ENCODE results near the gene DROSHA.

Gene DROSHA

GRCh38 chr5:31464081-31464480, 67.8 kb downstream of the DROSHA start:
- no peak for DNase-seq (ENCODE audit: low read depth)

DNA sequence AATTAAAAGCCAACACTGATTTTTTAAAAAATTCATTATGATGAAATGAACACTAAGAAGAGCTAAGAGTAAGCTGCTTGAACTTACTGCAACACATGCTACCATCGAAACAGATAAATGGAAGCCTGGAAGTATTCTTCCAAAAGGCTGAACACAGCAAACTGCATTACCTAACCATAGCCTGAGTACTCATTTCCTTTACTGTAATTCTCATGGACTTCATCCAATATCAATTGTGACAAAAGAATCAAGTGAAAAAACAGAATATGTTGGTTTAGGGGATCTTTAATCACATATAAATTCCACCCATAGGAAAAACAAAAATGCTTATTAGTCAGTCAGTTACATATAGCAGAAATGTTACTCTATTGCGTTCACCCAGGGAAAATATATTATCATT, 68.5 kb downstream of the DROSHA start:
- no peak for DNase-seq (ENCODE audit: low read depth)

GRCh38 chr5:31459594-31459993, 72.3 kb downstream of the DROSHA start:
- no peak for DNase-seq (ENCODE audit: low read depth)

GRCh38 chr5:31455172-31455571, 76.7 kb downstream of the DROSHA start:
- DNase-seq (ENCODE audit: low read depth): no peak

DNA sequence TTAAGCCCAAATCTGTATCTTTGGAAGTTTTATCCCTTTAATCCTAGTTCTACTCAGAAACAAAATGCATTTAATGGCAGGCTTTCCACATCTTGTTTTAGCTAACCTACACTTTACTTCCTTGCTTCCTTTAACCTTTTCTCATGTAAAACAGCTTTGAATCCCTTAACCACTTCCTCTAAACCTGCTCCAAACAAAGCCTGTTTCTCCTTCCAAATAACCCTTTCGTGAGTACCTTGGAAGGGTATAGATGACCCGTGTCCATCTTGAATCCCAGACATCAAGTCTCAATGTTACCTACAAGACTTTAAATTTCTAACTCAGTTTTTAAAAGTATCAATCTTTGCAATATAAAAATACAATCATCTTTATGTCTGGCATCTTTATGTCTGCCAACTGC, 78.4 kb downstream of the DROSHA start:
- no peak for DNase-seq (ENCODE audit: low read depth)

DNA sequence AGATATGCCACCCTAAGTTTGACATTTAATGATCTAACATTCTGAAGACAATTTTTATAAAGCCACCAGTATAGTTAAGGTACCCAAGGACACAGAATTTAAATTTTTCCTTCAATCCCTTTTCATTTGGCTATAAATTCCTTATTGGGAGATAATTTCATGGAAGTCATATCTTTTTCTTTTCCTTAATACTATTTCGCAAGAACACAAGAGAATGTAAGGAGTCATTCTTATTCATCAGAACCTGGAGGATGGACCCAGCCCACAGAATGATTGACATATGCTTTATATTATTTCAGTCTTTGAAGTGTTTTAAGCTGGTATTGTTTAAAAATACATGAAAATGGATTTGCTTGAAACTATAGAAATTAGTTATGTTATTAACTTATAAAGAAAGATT, 79.6 kb downstream of the DROSHA start:
- no peak for DNase-seq (ENCODE audit: low read depth)

DNA sequence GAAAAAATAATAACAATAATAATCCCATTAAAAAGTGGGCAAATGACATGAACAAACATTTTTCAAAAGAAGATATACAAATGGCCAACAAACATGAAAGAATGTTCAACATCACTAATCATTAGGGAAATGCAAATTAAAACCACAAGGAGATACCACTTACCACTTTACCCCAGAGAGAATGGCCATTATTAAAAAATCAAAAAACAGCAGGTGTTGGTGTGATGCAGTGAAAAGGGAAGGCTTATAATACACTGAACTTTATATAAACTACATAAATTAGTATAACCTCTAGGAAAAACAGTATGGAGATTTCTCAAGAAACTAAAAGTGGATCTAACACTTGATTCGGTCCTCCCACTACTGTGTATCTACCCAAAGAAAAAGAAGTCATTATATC, 81.9 kb downstream of the DROSHA start:
- no peak for DNase-seq (ENCODE audit: low read depth)

DNA sequence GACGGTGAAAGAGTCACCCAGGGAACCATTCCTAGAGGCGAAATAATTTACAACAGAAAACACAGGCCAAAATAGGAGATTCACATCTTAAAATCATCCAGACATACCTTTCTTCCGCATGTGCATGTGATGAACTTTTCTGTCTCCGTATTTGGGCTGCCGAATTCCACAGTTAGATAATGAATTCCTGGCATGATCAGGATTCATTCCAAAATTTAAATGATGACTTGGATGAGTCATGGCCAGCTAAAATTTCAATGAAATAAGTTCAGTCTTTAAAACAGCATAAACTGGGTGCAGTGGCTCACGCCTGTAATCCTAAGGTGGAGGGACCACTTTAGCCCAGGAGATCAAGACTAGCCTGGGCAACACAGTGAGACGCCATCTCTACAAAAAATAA, 82.7 kb downstream of the DROSHA start:
- DNase-seq (ENCODE audit: low read depth): peak; percentile 90

GRCh38 chr5:31445041-31445600, 86.8 kb downstream of the DROSHA start:
- DNase-seq (ENCODE audit: low read depth): no peak

DNA sequence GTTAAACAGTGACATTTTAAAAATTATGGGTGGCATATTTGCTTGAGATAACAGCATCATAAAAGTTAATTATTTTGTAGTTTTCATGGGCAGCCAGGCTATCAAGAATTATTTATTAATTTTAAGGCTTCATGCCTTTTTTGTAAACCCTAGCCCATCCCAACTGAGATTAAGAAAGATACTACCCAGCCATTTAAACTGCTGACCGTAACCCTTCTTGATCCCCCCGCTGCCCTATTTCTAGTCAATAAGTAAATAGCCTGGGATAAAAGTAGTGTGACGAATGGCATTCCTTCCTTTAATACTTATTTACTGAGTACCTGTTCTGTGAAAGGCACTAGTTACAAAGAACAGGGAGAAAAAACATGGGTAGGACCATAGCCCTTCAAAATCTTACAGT, 88.3 kb downstream of the DROSHA start:
- DNase-seq (ENCODE audit: low read depth): no peak

- DNase-seq (ENCODE audit: low read depth): peak; percentile 24
Measured at GRCh38 chr5:31442058-31442745, 89.7 kb downstream of the DROSHA start.

DNA sequence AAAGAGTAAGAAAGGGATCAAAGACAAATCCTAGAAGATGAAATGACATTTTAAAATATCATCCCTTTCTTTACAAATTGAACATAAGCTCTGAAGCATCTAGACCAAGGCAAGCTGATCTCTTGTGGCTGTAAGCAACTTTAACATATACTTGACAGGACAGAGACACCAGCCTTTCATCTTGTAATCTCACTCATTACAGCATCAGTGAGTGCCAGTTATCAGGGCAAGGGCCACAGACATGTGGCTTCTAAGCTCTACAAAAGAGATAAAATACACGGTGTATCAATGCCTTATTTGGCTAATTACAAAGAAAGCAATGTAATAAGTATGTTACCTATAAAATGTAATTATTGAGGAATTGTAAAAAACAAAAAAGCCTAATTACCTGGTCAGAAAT, 95.0 kb downstream of the DROSHA start:
- no peak for DNase-seq (ENCODE audit: low read depth)

DNA sequence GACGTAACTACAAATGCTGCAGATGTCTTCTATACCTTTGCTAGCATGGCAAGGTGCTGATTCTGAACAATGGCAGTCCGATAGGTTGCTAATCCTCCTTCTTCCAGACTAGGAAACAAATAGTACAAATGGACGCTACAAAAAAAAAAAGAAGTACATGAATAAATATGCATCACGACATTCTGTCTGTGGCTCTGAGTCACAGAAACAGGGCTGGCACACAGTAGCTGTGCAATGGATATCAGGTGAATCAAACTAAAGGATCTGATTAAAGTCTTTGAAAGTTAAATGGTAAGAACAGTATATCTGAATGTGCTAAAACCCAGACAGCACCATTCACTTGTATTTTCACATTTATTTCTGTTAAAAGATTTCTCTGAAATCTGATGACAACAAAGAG, 96.2 kb downstream of the DROSHA start:
- DNase-seq (ENCODE audit: low read depth): no peak

DNA sequence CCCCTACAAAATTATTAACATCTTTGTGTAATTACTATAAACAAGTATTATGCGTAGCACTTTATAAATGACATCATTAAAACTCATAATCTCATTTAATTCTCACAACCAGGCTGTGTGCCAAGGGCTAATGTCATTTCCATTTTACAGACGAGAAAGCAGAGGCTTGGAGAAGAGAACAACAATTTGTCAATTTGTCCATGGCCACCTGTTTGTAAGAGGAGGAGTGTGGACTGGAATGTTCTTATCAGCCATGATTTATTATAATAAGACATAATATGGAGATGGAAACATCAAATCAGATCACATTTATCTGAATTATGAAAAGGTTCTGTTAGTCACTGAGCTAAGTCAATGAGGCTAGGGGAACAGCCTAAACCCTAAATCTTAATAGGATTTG, 97.0 kb downstream of the DROSHA start:
- DNase-seq (ENCODE audit: low read depth): no peak

DNA sequence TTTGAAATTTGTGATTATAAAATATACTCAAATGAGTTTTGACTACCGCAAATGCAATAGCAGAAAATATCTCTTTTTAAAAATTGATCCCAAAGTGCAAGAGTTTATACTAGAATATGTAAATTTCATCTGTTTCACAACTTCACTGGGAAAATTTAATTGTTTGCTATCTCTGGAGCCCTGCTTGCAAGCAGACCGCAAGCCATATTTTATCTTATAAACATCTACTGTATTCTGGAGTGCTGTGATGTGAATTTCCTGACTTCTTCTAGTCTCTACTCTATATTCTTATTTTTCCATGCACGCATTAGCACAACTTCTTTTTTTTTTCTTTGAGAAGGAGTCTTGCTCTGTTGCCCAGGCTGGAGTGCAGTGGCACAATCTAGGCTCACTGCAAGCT, 98.7 kb downstream of the DROSHA start:
- DNase-seq (ENCODE audit: low read depth): no peak

DNA sequence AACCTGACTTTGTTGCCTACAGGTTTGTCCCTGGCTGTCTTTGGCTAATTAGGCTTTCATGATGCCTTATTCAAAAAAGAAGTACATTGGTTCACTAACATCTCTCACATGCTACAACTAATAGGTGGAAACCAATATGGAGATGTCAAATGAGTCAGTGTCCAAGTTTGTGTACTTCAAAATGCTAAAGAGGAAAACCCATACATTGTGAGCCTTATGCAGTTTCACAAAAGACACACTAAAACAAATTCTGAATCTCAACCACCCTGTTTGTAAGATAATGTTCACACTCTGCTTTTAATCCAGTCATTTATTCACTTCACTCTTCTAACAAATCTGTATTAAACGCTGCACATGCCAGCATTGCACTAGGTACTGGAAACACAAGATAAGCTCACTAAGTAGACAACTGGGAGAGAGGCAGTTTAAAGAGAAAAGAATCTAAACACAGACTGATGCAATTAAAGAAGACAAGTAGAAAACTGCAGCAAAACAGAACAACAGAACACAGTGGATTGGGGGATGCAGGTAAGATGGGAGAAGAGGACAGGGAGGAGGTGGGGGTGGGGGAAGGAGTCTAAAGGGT, 104.1 kb downstream of the DROSHA start:
- DNase-seq (ENCODE audit: low read depth): no peak

- DNase-seq (ENCODE audit: low read depth): no peak
Measured at GRCh38 chr5:31427013-31427723, 104.7 kb downstream of the DROSHA start.

GRCh38 chr5:31421806-31422586, 109.9 kb downstream of the DROSHA start:
- no peak for DNase-seq (ENCODE audit: low read depth)

- no peak for DNase-seq (ENCODE audit: low read depth)
Measured at GRCh38 chr5:31417512-31417911, 114.4 kb downstream of the DROSHA start.

DNA sequence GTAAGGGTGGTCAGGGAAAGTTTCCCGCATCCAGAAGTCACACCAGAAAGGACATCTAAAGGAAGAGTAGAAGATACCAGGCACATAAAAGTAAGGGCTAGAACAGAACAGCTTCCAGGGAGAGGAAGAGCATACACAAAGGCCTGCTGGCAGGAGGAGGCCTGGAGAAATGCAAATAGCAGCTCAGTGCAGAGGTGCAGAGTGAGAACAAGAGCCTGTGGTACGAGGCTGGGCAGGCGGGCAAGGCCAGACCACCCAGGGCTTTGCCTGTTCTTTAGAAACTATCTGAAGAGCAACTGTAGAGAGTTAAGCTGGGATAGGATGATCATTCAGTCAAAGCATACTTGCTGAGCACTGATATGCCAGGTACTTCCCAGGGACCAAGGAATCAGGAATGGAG, 115.3 kb downstream of the DROSHA start:
- DNase-seq (ENCODE audit: low read depth): no peak

- DNase-seq (ENCODE audit: low read depth): no peak
Measured at GRCh38 chr5:31415960-31416359, 115.9 kb downstream of the DROSHA start.

All from EH (cell line).